WTC11 (cell line): ENCODE measurements around the gene SEC16B. TPM values are rescaled to one million over a fixed set of nuclear protein-coding genes. Genes with fewer than 3 reads are reported as not detected.

Experiments used
- ATAC-seq: fragments of 200-7000 bp; cut with Tn5 transposase; 2 replicates; pipeline ENCODE4 v1.10.0; 2021; ENCODE audit warnings: mild to moderate bottlenecking, moderate library complexity
- CTCF ChIA-PET: fragments of 300-600 bp; sonication (Branson Sonifier 250); formaldehyde crosslinking; loops from one replicate; lab custom pipeline; 2021; ENCODE audit warnings: antibody characterized with exemption; lab: Charles Lee
- POLR2A ChIA-PET: fragments of 350-600 bp; sonication (Branson Sonifier 250); formaldehyde crosslinking; loops from one replicate; lab custom pipeline; 2021; ENCODE audit warnings: antibody characterized with exemption; lab: Charles Lee
- DNase-seq: peaks from one replicate; pipeline ENCODE4 v3.0.0; 2021; ENCODE audit warnings: low spot score
- H3K27ac Mint-ChIP-seq: 2 replicates; pipeline ENCODE4 v1.8.0; 2021; ENCODE audit warnings: mixed read lengths
- H3K27me3 Mint-ChIP-seq: 2 replicates; pipeline ENCODE4 v1.8.0; 2021; ENCODE audit warnings: low read depth, mild to moderate bottlenecking, moderate library complexity, mixed read lengths
- H3K36me3 Mint-ChIP-seq: 2 replicates; pipeline ENCODE4 v1.8.0; 2021; ENCODE audit warnings: mixed read lengths
- H3K4me1 Mint-ChIP-seq: 2 replicates; pipeline ENCODE4 v1.8.0; 2022; ENCODE audit warnings: mixed read lengths
- H3K4me3 Mint-ChIP-seq: 2 replicates; pipeline ENCODE4 v1.8.0; 2021; ENCODE audit warnings: mild to moderate bottlenecking, moderate library complexity, mixed read lengths
- H3K9me3 Mint-ChIP-seq: 2 replicates; pipeline ENCODE4 v1.8.0; 2021; ENCODE audit warnings: mixed read lengths
- ATF3 ChIP-seq: sonication (generic); formaldehyde crosslinking; conservative IDR thresholded peaks from 2 replicates; pipeline ENCODE4 v1.8.1; 2022; ENCODE audit warnings: mild to moderate bottlenecking, missing genetic modification reagents
- CREB1 ChIP-seq: sonication (generic); formaldehyde crosslinking; IDR thresholded peaks from 2 replicates; pipeline ENCODE4 v1.8.0; 2023; ENCODE audit warnings: mild to moderate bottlenecking, missing genetic modification reagents
- FOXJ3 ChIP-seq: sonication (generic); formaldehyde crosslinking; IDR thresholded peaks from 2 replicates; pipeline ENCODE4 v1.9.0; 2021; ENCODE audit warnings: missing genetic modification reagents, mild to moderate bottlenecking, borderline replicate concordance
- FOXK1 ChIP-seq: sonication (generic); formaldehyde crosslinking; IDR thresholded peaks from 2 replicates; pipeline ENCODE4 v1.8.0; 2022; ENCODE audit warnings: mild to moderate bottlenecking, moderate library complexity, missing genetic modification reagents
- FOXP1 ChIP-seq: sonication (generic); formaldehyde crosslinking; IDR thresholded peaks from 2 replicates; pipeline ENCODE4 v1.8.0; 2022; ENCODE audit warnings: missing genetic modification reagents, mild to moderate bottlenecking, moderate library complexity, borderline replicate concordance
- GABPB1 ChIP-seq: sonication (generic); formaldehyde crosslinking; IDR thresholded peaks from 2 replicates; pipeline ENCODE4 v1.8.1; 2023; ENCODE audit warnings: mild to moderate bottlenecking, missing genetic modification reagents
- GTF2I ChIP-seq: fragments of 250-450 bp; sonication (Bioruptor Pico); conservative IDR thresholded peaks from 2 replicates; pipeline ENCODE4 v1.4.0; 2021; ENCODE audit warnings: mild to moderate bottlenecking
- HMGA2 ChIP-seq: fragments of 250-450 bp; sonication (Bioruptor Pico); IDR thresholded peaks from 2 replicates; pipeline ENCODE4 v1.4.0; 2021; ENCODE audit warnings: mild to moderate bottlenecking, moderate library complexity
- JAZF1 ChIP-seq: fragments of 250-450 bp; sonication (Bioruptor Pico); IDR thresholded peaks from 2 replicates; pipeline ENCODE4 v1.9.0; 2021; ENCODE audit warnings: moderate library complexity, mild to moderate bottlenecking, inconsistent platforms
- KAT7 ChIP-seq: sonication (generic); formaldehyde crosslinking; IDR thresholded peaks from 2 replicates; pipeline ENCODE4 v1.8.1; 2023; ENCODE audit warnings: missing genetic modification reagents, mild to moderate bottlenecking, borderline replicate concordance
- PREB ChIP-seq: sonication (generic); formaldehyde crosslinking; IDR thresholded peaks from 2 replicates; pipeline ENCODE4 v1.8.1; 2022; ENCODE audit warnings: mild to moderate bottlenecking, missing genetic modification reagents, moderate library complexity, borderline replicate concordance
- RORB ChIP-seq: fragments of 250-450 bp; sonication (Bioruptor Pico); IDR thresholded peaks from 2 replicates; pipeline ENCODE4 v1.9.0; 2021; ENCODE audit warnings: mild to moderate bottlenecking
- SP1 ChIP-seq: sonication (generic); formaldehyde crosslinking; conservative IDR thresholded peaks from 2 replicates; pipeline ENCODE4 v1.8.1; 2022; ENCODE audit warnings: missing genetic modification reagents
- TEAD1 ChIP-seq: sonication (generic); formaldehyde crosslinking; IDR thresholded peaks from 2 replicates; pipeline ENCODE4 v1.8.0; 2022; ENCODE audit warnings: mild to moderate bottlenecking, missing genetic modification reagents
- TEAD4 ChIP-seq: sonication (generic); formaldehyde crosslinking; IDR thresholded peaks from 2 replicates; pipeline ENCODE4 v1.8.0; 2022; ENCODE audit warnings: mild to moderate bottlenecking, missing genetic modification reagents
- ZNF138 ChIP-seq: sonication (generic); formaldehyde crosslinking; conservative IDR thresholded peaks from 2 replicates; pipeline ENCODE4 v1.8.1; 2022; ENCODE audit warnings: mild to moderate bottlenecking, moderate library complexity, missing genetic modification reagents
- ZNF232 ChIP-seq: sonication (generic); formaldehyde crosslinking; IDR thresholded peaks from 2 replicates; pipeline ENCODE4 v1.8.0; 2022; ENCODE audit warnings: mild to moderate bottlenecking, missing genetic modification reagents
- ZNF423 ChIP-seq: fragments of 250-450 bp; sonication (Bioruptor Pico); IDR thresholded peaks from 2 replicates; pipeline ENCODE4 v2.1.2; 2022; ENCODE audit warnings: mild to moderate bottlenecking, moderate library complexity
- total RNA-seq: library from RNA; stranded (reverse); gene quantifications from 3 replicates; pipeline ENCODE4 v1.2.3, GENCODE V29; 2021
- TF ChIP-seq, protein P1 (sequence below): fragments of 200-600 bp; IDR thresholded peaks from 2 replicates; pipeline ENCODE4 v1.8.0; 2022; ENCODE audit warnings: antibody characterized with exemption

The SEC16B gene
- total RNA-seq, 1 experiment from 2014 or later, result 0.90 TPM

- DNase-seq (peak; percentile 33), ATAC-seq (peak; percentile 84)
- Mint-ChIP-seq H3K9me3 (peaks cover 19% of the 10 kb centered on the region), H3K4me1 (peaks cover 8% of the 10 kb centered on the region), H3K4me3 (no peak overlapping the region), H3K27ac (no peak overlapping the region), H3K36me3 (no peaks in the 10 kb centered on the region), H3K27me3 (no peaks in the 10 kb centered on the region)
- CTCF ChIA-PET, result interaction anchor here (1.8 kb wide), 1 partner anchor 48 kb away, joined by 4 read pairs; no protein-coding TSS in a partner anchor
- TF ChIP-seq HMGA2 (CRISPR knock-in tag) (no peak), SP1 (CRISPR knock-in tag) (peak; percentile 63; the same call in 1 of the 2 replicates), FOXK1 (CRISPR knock-in tag) (0 out of 2 replicates have a peak, but pooled peaks have one; percentile 39), GTF2I (CRISPR knock-in tag) (no peak), TEAD4 (CRISPR knock-in tag) (no peak), GABPB1 (CRISPR knock-in tag) (no peak), FOXP1 (no peak)
- POLR2A ChIA-PET, result no interaction called here
Measured at GRCh38 chr1:177984136-177984525, 14.3 kb upstream of the SEC16B start.

DNA sequence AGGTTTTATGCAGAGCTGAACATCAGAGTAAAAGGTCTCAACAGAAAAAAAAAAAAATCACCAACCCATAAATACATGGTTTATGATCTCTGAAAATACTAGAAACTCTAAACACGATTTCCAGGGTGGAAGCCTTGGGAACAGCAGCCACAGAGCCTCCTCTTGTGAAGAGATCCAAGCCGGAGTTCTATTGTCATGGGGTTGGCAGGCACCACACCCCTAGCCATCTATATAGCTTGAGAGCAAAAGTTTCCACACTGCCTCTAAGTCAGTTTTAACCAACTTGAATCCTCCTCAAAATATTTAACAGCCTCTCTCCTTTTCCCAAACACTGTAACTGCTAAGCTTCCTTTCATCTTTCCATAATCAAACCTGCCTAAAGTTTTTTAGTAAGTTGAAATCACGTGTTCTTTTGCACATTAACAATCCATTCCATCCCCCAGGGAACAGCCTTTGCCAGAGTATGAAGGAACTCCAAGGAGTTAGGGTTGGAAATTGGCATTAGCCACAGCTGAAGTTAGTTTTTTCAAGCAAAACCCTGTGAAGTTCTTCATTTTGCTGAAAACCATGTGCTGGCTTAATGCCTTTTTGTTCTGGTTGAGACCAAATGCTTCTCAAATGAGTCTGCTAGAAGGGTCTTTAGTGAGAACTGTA is 13.8 kb upstream of the SEC16B start:
- ATAC-seq, result no peak
- H3K9me3 Mint-ChIP-seq, result peaks cover 17% of the 10 kb centered on the region
- H3K27ac Mint-ChIP-seq, result peak overlapping the region; percentile 42; the same call in 1 of the 2 replicates
- ChIA-PET CTCF (interaction anchor here (1.8 kb wide), 1 partner anchor 48 kb away, joined by 4 read pairs; no protein-coding TSS in a partner anchor), POLR2A (no interaction called here)
- no peak for DNase-seq
- H3K36me3 Mint-ChIP-seq, result no peaks in the 10 kb centered on the region
- no peaks in the 10 kb centered on the region for H3K27me3 Mint-ChIP-seq
- no peak for TF ChIP-seq JAZF1 (CRISPR knock-in tag)
- no peak for TF ChIP-seq TEAD1 (CRISPR knock-in tag)
- no peak overlapping the region for H3K4me3 Mint-ChIP-seq
- H3K4me1 Mint-ChIP-seq, result peaks cover 8% of the 10 kb centered on the region

DNA sequence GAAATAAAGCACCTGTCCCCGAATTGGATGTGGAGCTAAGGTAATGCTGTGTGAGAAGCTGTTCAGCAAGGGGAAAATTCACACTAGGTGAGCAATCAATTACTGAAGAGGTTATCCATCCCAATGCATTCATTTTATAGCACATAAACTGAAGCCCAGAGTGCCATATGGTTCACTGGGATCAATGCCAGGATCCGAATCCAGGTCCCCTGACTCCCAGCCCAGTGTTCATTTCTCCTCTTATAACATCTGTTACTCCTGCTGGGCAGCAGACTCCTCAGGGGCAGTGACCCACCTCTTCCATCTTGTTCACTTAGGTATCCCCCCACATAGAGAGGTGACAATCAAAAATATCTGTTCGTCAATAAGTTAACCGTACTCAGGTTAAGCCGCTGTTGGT is 13.2 kb upstream of the SEC16B start:
- CTCF ChIA-PET, result interaction anchor here (1.8 kb wide), 1 partner anchor 49 kb away, joined by 4 read pairs; no protein-coding TSS in a partner anchor
- H3K9me3 Mint-ChIP-seq, result peaks cover 17% of the 10 kb centered on the region
- POLR2A ChIA-PET, result no interaction called here
- TF ChIP-seq CREB1 (CRISPR knock-in tag) (no peak), RORB (CRISPR knock-in tag) (no peak), SP1 (CRISPR knock-in tag) (no peak), ZNF423 (no peak), ZNF232 (no peak), PREB (CRISPR knock-in tag) (no peak), FOXK1 (CRISPR knock-in tag) (no peak), KAT7 (CRISPR knock-in tag) (no peak), ATF3 (no peak)
- TF ChIP-seq, protein P1, sequence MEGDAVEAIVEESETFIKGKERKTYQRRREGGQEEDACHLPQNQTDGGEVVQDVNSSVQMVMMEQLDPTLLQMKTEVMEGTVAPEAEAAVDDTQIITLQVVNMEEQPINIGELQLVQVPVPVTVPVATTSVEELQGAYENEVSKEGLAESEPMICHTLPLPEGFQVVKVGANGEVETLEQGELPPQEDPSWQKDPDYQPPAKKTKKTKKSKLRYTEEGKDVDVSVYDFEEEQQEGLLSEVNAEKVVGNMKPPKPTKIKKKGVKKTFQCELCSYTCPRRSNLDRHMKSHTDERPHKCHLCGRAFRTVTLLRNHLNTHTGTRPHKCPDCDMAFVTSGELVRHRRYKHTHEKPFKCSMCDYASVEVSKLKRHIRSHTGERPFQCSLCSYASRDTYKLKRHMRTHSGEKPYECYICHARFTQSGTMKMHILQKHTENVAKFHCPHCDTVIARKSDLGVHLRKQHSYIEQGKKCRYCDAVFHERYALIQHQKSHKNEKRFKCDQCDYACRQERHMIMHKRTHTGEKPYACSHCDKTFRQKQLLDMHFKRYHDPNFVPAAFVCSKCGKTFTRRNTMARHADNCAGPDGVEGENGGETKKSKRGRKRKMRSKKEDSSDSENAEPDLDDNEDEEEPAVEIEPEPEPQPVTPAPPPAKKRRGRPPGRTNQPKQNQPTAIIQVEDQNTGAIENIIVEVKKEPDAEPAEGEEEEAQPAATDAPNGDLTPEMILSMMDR, result no peak
- no peaks in the 10 kb centered on the region for H3K27me3 Mint-ChIP-seq
- H3K27ac Mint-ChIP-seq, result no peak overlapping the region
- DNase-seq (no peak), ATAC-seq (no peak)
- no peaks in the 10 kb centered on the region for H3K36me3 Mint-ChIP-seq
- no peak overlapping the region for H3K4me3 Mint-ChIP-seq
- peaks cover 8% of the 10 kb centered on the region for H3K4me1 Mint-ChIP-seq

DNA sequence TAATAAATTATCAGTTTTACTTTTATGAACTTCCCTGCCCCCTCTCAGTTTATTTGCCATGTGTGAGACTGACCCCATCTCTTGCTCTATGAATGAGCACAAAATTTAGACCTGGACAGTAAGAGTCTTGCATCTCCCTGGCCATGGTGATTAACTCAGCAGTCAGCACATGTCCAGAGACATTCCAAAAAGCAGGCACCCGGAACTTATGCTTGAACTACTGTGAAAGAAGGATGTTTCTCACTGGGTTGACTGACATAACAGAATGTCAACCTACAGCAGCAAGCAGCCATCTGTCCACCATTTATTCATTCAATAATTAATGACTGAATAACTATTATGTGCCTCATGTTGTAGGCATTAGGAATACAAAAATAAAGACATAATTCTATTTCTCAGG is 11.3 kb upstream of the SEC16B start:
- CTCF ChIA-PET, result no interaction called here
- 0 out of 2 replicates have a peak, but pooled peaks cover 3% of the 10 kb centered on the region for H3K36me3 Mint-ChIP-seq
- H3K27me3 Mint-ChIP-seq, result no peaks in the 10 kb centered on the region
- no peak overlapping the region for H3K27ac Mint-ChIP-seq
- peaks cover 20% of the 10 kb centered on the region for H3K9me3 Mint-ChIP-seq
- ATAC-seq (no peak), DNase-seq (no peak)
- H3K4me3 Mint-ChIP-seq, result no peak overlapping the region
- POLR2A ChIA-PET, result no interaction called here
- TF ChIP-seq JAZF1 (CRISPR knock-in tag) (no peak), FOXJ3 (CRISPR knock-in tag) (no peak), GTF2I (CRISPR knock-in tag) (no peak), FOXK1 (CRISPR knock-in tag) (no peak), ZNF138 (no peak)
- H3K4me1 Mint-ChIP-seq, result peaks cover 8% of the 10 kb centered on the region
